Neuron (in vitro differentiated cells): ENCODE results near the gene TLCD3A.
"Not testable (repeated sequence)": the region's sequence is repeated elsewhere in the genome, so short reads cannot be mapped to it uniquely, and the experiment has no call there.

Experiments
- H2AFZ ChIP-seq: one replicate; pipeline ENCODE4 v1.6.1; 2013; ENCODE audit warnings: low read depth, mild to moderate bottlenecking, inconsistent platforms, low read length, moderate library complexity
- H3K27me3 ChIP-seq: one replicate; pipeline ENCODE4 v1.6.1; 2013; ENCODE audit warnings: low read length; ENCODE audit not compliant: insufficient read depth
- H3K36me3 ChIP-seq: one replicate; pipeline ENCODE4 v1.6.1; 2013; ENCODE audit warnings: low read length; ENCODE audit not compliant: insufficient read depth
- H3K4me1 ChIP-seq: one replicate; pipeline ENCODE4 v1.6.1; 2013; ENCODE audit warnings: low read length; ENCODE audit not compliant: insufficient read depth
- H3K4me3 ChIP-seq: 2 replicates; pipeline ENCODE4 v1.5.1; 2013; ENCODE audit warnings: mild to moderate bottlenecking, low read length, moderate library complexity
- H3K9me3 ChIP-seq: one replicate; pipeline ENCODE4 v1.6.1; 2013; ENCODE audit warnings: low read length

The TLCD3A gene

GRCh38 chr17:746783-747629, 14.6 kb downstream of the TLCD3A start:
- no peaks in the 10 kb centered on the region for H3K27me3 ChIP-seq
- H3K4me1 ChIP-seq = peaks cover 3% of the 10 kb centered on the region
- no peak overlapping the region for H3K4me3 ChIP-seq
- peaks cover 14% of the 10 kb centered on the region for H3K9me3 ChIP-seq
- H3K36me3 ChIP-seq = peaks cover 62% of the 10 kb centered on the region
- H2AFZ ChIP-seq = no peak overlapping the region

DNA sequence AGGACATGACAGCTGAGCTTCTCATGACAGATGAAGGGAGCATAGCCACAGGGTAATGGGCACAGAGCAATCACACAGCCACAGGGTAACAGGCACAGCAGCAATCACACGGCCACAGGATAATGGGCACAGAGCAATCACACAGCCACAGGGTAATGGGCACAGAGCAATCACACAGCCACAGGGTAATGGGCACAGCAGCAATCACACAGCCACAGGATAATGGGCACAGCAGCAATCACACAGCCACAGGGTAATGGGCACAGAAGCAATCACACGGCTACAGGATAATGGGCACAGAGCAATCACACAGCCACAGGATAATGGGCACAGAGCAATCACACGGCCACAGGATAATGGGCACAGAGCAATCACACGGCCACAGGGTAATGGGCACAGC, 16.2 kb downstream of the TLCD3A start:
- Histone ChIP-seq H3K36me3 (peaks cover 46% of the 10 kb centered on the region), H3K9me3 (peaks cover 14% of the 10 kb centered on the region)
- H3K4me1 ChIP-seq, H3K4me3 ChIP-seq, H2AFZ ChIP-seq, H3K27me3 ChIP-seq: not testable (repeated sequence)

- Histone ChIP-seq H3K9me3 (peaks cover 14% of the 10 kb centered on the region), H3K36me3 (peaks cover 38% of the 10 kb centered on the region)
- not testable (repeated sequence) for H3K27me3 ChIP-seq, H3K4me3 ChIP-seq, H3K4me1 ChIP-seq, H2AFZ ChIP-seq
These were observed 17.0 kb downstream of the TLCD3A start for GRCh38 chr17:749359-749758.

- Histone ChIP-seq H3K4me3 (peak overlapping the region; percentile 64), H3K27me3 (no peaks in the 10 kb centered on the region), H3K36me3 (peaks cover 28% of the 10 kb centered on the region), H3K4me1 (peaks cover 3% of the 10 kb centered on the region), H3K9me3 (peaks cover 14% of the 10 kb centered on the region), H2AFZ (no peak overlapping the region)
These were observed 18.1 kb downstream of the TLCD3A start for GRCh38 chr17:750431-751037.

DNA sequence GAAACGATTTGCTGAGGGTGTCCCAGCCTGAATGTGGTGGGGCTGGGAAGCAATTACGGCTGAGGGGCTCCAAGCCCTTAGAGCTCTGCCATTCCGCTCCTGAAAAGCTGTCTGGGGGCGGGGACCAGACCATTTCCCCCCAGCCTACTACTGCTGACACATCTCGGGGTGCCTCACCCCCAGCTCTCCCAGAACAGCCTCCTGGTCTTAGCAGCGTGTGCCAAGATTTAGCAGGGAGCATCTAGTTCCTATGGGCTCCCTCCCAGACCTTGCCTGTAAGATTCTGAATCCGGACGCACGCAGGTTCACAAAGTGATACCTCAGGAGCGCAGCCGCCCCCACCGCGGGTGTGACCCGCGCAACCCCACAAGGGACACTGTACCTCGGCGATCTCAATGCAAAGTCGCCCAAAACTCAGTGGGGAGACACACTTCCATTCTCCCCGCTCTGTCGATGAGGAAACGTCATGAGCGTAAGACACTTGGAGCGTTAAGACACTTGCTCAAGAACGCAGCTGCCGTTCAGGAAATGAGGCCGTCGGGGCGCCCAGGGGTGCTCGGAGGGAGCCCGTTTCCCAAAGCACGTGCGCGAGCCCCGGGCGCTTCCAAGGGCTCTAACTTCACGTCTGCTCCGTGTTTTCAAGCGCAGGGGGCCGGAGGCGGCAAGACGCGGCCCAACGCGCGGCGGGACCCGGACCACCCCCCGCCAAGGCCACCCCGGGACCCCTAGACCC, 19.0 kb downstream of the TLCD3A start:
- peaks cover 10% of the 10 kb centered on the region for H3K4me1 ChIP-seq
- H3K36me3 ChIP-seq = peaks cover 19% of the 10 kb centered on the region
- H3K9me3 ChIP-seq = peaks cover 14% of the 10 kb centered on the region
- peak overlapping the region; percentile 29 for H2AFZ ChIP-seq
- H3K4me3 ChIP-seq = peak overlapping the region; percentile 64
- no peaks in the 10 kb centered on the region for H3K27me3 ChIP-seq

DNA sequence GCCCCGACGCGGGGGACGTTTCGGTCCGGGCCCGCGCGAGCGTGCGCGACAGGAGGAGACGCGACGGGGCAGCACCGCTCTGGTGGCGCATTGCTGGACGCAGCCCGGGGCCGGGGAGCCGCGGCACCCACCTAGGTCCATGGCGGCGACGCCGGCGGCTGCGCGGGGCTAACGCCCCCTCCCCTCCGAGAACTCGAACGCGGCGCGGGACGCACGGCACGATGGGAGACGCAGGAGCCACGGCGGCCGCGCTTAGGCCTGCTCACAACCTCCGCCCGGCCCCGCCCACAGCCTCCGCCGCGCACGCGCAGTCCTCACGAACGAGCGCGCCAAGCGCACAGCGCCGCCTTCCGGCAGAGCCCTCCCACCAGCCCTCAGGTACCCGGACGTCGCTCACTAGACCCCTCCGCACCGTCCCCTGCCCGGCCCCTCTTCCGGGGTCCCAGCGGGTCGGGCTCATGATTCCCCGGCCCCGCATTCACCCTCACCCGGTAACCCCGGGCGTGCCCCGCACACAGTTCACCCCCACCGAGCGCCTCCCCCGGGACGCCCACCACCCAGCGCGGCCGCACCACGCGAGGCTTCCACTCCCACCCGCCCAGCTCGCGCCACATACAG, 19.7 kb downstream of the TLCD3A start, which contains the start of gene GEMIN4:
GEMIN4 (minus strand) TSS at position 263 of the 618 bp plus-strand sequence; CDS start at position 141, 122 bp downstream.
- peaks cover 11% of the 10 kb centered on the region for H3K4me1 ChIP-seq
- H3K36me3 ChIP-seq = peaks cover 18% of the 10 kb centered on the region
- H3K9me3 ChIP-seq = peaks cover 10% of the 10 kb centered on the region
- H3K27me3 ChIP-seq = no peaks in the 10 kb centered on the region
- H3K4me3 ChIP-seq = peak within 1 kb of the TSS; percentile 64
- peak within 1 kb of the TSS; percentile 39 for H2AFZ ChIP-seq

DNA sequence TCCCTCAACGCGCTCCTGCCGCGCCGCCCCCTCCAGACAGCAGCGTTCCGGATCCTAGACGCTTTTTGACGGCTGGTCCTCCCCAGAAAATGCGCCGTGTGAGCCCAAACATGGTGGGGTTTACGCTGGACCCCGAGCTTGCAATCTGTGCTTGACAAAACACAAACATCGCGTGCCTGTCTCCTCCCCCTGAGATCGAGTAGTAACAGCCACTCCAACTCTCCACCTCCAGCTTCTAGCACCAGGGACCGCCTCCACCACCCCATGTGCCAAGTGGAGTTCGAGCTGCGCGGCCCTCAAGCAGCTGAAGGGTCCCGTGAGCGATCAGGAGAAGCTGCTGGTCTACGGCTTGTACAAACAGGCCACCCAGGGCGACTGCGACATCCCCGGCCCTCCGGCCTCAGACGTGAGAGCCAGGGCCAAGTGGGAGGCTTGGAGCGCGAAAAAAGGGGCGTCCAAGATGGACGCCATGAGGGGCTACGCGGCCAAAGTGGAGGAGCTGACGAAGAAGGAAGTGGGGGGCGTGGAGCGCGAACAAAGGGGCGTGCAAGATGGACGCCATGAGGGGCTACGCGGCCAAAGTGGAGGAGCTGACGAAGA, 20.3 kb downstream of the TLCD3A start:
- H3K4me3 ChIP-seq = peak overlapping the region; percentile 20
- peaks cover 8% of the 10 kb centered on the region for H3K9me3 ChIP-seq
- peaks cover 11% of the 10 kb centered on the region for H3K4me1 ChIP-seq
- no peaks in the 10 kb centered on the region for H3K27me3 ChIP-seq
- H3K36me3 ChIP-seq = peaks cover 15% of the 10 kb centered on the region
- peak overlapping the region; percentile 39 for H2AFZ ChIP-seq

DNA sequence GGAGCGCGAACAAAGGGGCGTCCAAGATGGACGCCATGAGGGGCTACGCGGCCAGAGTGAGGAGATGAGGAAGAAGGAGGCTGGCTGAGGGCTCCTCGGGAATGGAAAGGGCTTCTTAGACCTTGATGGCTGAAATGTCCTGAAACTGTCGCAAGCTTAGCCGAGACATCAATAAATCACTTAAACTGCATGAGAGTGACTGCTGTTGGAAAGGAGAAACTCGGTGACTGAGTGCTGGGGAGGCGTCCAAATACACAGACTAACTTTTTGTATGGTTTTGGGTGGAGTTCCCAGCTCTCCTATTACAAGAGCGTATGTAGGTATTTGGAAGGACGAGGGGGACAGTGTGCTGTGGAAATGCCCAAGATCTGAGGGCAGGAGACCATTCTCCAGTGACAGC, 21.0 kb downstream of the TLCD3A start:
- H3K4me1 ChIP-seq = peaks cover 11% of the 10 kb centered on the region
- H3K9me3 ChIP-seq = peaks cover 8% of the 10 kb centered on the region
- H3K36me3 ChIP-seq = peaks cover 14% of the 10 kb centered on the region
- H3K27me3 ChIP-seq = no peaks in the 10 kb centered on the region
- no peak overlapping the region for H3K4me3 ChIP-seq
- no peak overlapping the region for H2AFZ ChIP-seq

GRCh38 chr17:755319-755961, 23.0 kb downstream of the TLCD3A start:
- not testable (repeated sequence) for H3K4me3 ChIP-seq, H3K9me3 ChIP-seq, H3K27me3 ChIP-seq, H2AFZ ChIP-seq
- H3K4me1 ChIP-seq = peaks cover 11% of the 10 kb centered on the region
- H3K36me3 ChIP-seq = peaks cover 32% of the 10 kb centered on the region

DNA sequence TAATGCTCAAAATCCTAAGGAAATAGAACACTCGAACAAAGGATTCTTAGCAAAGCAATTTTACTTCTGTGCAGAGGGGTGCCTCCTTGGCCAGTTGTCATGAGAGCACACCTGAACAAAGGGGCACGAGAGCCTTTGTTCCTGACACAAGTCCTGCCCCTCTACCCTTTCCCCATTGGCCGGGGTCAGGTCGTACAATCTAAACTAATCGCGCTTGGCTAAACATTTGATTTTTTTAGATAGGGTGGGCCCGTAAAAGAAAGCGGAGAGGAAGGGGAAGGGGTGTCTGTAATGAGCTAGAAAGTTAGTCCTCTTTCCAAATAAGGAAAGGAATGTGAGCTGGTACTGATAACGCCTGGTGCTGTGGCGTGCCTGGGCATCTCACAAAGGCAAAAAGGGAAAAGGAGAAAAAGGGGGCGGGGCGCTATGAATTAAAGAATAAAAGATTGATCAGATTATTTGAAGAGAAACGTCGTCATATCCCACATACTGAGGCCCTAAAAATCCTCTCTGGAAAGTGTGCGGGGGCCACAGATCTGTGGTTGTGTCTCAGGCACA, 23.7 kb downstream of the TLCD3A start:
- H2AFZ ChIP-seq, H3K4me3 ChIP-seq, H3K27me3 ChIP-seq, H3K9me3 ChIP-seq: not testable (repeated sequence)
- peaks cover 38% of the 10 kb centered on the region for H3K36me3 ChIP-seq
- H3K4me1 ChIP-seq = peaks cover 10% of the 10 kb centered on the region

DNA sequence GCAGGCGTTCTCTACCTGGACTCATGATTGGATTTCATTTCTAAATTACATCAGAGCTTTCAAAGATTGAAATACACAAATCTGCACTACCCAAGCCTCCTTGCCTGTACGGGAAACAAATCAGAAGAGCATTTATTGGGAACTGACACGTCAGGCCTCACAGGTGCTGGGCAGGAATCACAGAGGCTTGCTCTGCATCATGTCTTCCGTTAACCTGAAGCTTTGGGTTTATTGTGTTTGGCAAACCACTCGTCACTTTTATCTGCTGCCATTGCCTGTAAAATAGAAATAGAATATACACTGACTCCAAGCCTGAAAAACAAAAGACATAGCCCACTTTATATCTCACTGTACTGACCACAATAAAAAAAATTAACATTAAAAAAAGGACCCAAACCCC, 27.6 kb downstream of the TLCD3A start:
- H3K27me3 ChIP-seq = no peaks in the 10 kb centered on the region
- H3K4me1 ChIP-seq = peaks cover 9% of the 10 kb centered on the region
- no peak overlapping the region for H3K4me3 ChIP-seq
- H2AFZ ChIP-seq = no peak overlapping the region
- H3K9me3 ChIP-seq = no peaks in the 10 kb centered on the region
- peaks cover 56% of the 10 kb centered on the region for H3K36me3 ChIP-seq

DNA sequence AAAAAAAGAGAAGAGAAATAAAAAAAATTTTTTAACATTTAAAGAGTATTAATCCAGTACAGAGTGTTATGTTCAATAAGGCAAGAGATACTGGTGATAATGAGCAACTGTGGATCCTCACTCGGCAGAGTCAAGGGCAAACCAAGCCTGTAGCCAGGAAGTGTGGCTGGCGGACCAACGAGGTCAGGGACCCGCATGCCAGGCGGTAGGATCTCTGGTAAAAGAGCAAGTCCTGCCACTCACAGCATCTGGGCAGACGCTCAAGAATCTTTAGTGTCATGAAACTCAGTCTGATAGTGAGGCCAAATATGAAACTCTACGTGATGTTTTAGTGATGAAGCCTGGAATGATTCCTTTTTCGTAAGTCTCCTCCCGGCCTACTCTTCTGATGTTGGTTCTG, 28.0 kb downstream of the TLCD3A start:
- no peak overlapping the region for H2AFZ ChIP-seq
- H3K4me1 ChIP-seq = peaks cover 9% of the 10 kb centered on the region
- no peak overlapping the region for H3K4me3 ChIP-seq
- peaks cover 60% of the 10 kb centered on the region for H3K36me3 ChIP-seq
- H3K27me3 ChIP-seq = no peaks in the 10 kb centered on the region
- no peaks in the 10 kb centered on the region for H3K9me3 ChIP-seq
